ENCODE measurements around the gene KRT32. TPM values are rescaled to one million over a fixed set of nuclear protein-coding genes. Genes with fewer than 3 reads are reported as not detected.

The KRT32 gene
- total RNA-seq, 1 experiment from 2014 or later: not detected

DNA sequence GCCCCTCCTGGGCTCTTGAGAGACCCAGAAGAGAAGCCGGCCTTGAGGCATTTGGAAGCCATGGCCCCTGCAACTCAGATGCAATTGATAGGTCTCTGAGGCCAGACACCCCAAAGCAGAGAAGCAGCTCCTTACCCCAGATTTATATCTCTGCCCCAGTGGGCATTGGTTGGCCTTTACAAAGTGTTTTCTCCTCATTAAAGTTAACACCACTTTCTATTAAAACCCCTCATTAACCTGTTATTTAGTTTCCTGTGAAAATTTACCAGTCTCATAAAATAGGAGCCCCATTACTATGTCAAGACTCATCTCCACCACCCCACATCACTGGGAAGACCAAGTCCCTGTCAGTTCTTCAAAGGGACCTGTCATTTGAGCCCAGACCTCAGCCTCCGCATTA lies 13.8 kb upstream of the KRT32 start, which contains the start of gene KRT35:
KRT35 (minus strand) TSS at position 116 of the 400 bp plus-strand sequence; CDS start at position 62, 54 bp downstream.
- TF ChIP-seq, protein P1, sequence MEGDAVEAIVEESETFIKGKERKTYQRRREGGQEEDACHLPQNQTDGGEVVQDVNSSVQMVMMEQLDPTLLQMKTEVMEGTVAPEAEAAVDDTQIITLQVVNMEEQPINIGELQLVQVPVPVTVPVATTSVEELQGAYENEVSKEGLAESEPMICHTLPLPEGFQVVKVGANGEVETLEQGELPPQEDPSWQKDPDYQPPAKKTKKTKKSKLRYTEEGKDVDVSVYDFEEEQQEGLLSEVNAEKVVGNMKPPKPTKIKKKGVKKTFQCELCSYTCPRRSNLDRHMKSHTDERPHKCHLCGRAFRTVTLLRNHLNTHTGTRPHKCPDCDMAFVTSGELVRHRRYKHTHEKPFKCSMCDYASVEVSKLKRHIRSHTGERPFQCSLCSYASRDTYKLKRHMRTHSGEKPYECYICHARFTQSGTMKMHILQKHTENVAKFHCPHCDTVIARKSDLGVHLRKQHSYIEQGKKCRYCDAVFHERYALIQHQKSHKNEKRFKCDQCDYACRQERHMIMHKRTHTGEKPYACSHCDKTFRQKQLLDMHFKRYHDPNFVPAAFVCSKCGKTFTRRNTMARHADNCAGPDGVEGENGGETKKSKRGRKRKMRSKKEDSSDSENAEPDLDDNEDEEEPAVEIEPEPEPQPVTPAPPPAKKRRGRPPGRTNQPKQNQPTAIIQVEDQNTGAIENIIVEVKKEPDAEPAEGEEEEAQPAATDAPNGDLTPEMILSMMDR (IDR thresholded peaks at IDR 0.05; ENCODE audit: insufficient read depth in 1 of 2, low read depth in 1 of 2, low read length in 1 of 2, severe bottlenecking in 1 of 2, unreplicated experiment in 1 of 2): no peak
- Mint-ChIP-seq H3K9me3 (ENCODE audit: unreplicated experiment) (no peaks in the 10 kb centered on the region), H3K27me3 (ENCODE audit: insufficient read depth, unreplicated experiment) (no peaks in the 10 kb centered on the region), H3K4me1 (ENCODE audit: low read depth, unreplicated experiment) (peaks cover 11% of the 10 kb centered on the region), H3K4me3 (ENCODE audit: unreplicated experiment) (no peak within 1 kb of the TSS), H3K36me3 (ENCODE audit: insufficient read depth, unreplicated experiment) (no peaks in the 10 kb centered on the region), H3K27ac (ENCODE audit: unreplicated experiment) (no peak within 1 kb of the TSS)
- Histone ChIP-seq H3K27me3 (replicated peaks; ENCODE audit: control insufficient read depth, insufficient read depth, low read length) (no peaks in the 10 kb centered on the region), H3K9me3 (no peaks in the 10 kb centered on the region), H3K4me3 (ENCODE audit: low read depth, low read length) (no peak within 1 kb of the TSS), H3K36me3 (ENCODE audit: control insufficient read depth, insufficient read depth, low read length) (no peaks in the 10 kb centered on the region), H3K4me1 (peaks cover 16% of the 10 kb centered on the region)
- intact Hi-C loops (cut with micrococcal nuclease; ENCODE audit: unreplicated experiment): loop anchor here (5.0 kb wide), 1 partner anchor 64 kb away; no protein-coding TSS in a partner anchor
- DNase-seq: no peak
- no TSS peak for BruUV-seq (replicated peaks)
- CTCF ChIA-PET: interaction anchor here (0.7 kb wide), 1 partner anchor 579 kb away, joined by 3 read pairs; no protein-coding TSS in a partner anchor
- POLR2A ChIA-PET: no interaction called here

DNA sequence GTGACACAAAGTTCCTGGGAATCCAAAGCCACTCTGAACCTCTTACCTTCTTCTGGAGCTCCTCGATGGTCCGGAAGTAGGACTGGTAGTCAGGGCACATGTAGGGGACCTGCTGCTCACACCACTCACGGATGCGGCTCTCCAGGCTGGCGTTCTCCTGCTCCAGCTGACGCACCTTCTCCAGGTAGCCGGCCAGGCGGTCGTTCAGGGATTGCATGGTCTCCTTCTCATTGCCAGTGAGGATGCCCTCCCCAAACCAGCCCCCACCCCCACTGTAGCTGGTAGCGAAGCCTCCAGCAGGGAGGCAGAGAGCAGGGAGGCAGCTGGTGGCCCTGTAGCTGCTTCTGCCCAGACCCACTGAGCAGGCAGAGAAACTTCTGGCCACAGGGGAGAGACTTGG lies 13.4 kb upstream of the KRT32 start:
- intact Hi-C loops (cut with micrococcal nuclease; ENCODE audit: unreplicated experiment): loop anchor here (5.0 kb wide), 1 partner anchor 63 kb away; no protein-coding TSS in a partner anchor
- no peaks in the 10 kb centered on the region for H3K27me3 ChIP-seq (replicated peaks; ENCODE audit: control insufficient read depth, insufficient read depth, low read length)
- TF ChIP-seq, protein P1 (IDR thresholded peaks at IDR 0.05; ENCODE audit: insufficient read depth in 1 of 2, low read depth in 1 of 2, low read length in 1 of 2, severe bottlenecking in 1 of 2, unreplicated experiment in 1 of 2): no peak
- peaks cover 16% of the 10 kb centered on the region for H3K4me1 ChIP-seq
- Mint-ChIP-seq H3K27ac (ENCODE audit: unreplicated experiment) (no peak overlapping the region), H3K27me3 (ENCODE audit: insufficient read depth, unreplicated experiment) (no peaks in the 10 kb centered on the region), H3K9me3 (ENCODE audit: unreplicated experiment) (no peaks in the 10 kb centered on the region), H3K4me1 (ENCODE audit: low read depth, unreplicated experiment) (peaks cover 11% of the 10 kb centered on the region), H3K36me3 (ENCODE audit: insufficient read depth, unreplicated experiment) (no peaks in the 10 kb centered on the region), H3K4me3 (ENCODE audit: unreplicated experiment) (no peak overlapping the region)
- H3K9me3 ChIP-seq: no peaks in the 10 kb centered on the region
- ChIA-PET CTCF (interaction anchor here (0.7 to 1.8 kb wide), 2 partner anchors 63 to 578 kb away, joined by 3 to 4 read pairs; no protein-coding TSS in a partner anchor), POLR2A (no interaction called here)
- no peaks in the 10 kb centered on the region for H3K36me3 ChIP-seq (ENCODE audit: control insufficient read depth, insufficient read depth, low read length)
- no TSS peak for BruUV-seq (replicated peaks)
- H3K4me3 ChIP-seq (ENCODE audit: low read depth, low read length): no peak overlapping the region
- no peak for DNase-seq

DNA sequence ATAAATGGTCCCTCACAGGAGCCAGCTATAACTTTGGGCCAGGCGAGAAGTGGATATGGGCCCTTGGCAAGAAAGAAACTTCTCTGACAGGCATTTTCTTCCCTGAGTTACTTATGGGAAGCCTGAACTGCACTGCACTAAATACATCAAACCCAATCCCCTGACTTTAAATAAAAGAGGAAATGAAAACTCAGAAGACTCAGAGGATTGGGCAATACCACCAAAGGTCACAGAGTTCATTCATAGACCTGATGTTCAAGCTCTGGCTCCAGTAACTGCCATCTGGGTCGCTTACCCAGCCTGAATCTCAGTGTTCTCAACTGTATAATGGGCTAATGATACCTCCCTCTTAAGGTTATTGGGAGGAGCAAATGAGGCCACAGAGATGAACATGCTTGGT lies 12.9 kb upstream of the KRT32 start:
- H3K4me3 Mint-ChIP-seq (ENCODE audit: unreplicated experiment): no peak overlapping the region
- DNase-seq: no peak
- no TSS peak for BruUV-seq (replicated peaks)
- no peaks in the 10 kb centered on the region for H3K9me3 ChIP-seq
- peaks cover 16% of the 10 kb centered on the region for H3K4me1 ChIP-seq
- TF ChIP-seq, protein P1 (IDR thresholded peaks at IDR 0.05; ENCODE audit: insufficient read depth in 1 of 2, low read depth in 1 of 2, low read length in 1 of 2, severe bottlenecking in 1 of 2, unreplicated experiment in 1 of 2): no peak
- H3K9me3 Mint-ChIP-seq (ENCODE audit: unreplicated experiment): no peaks in the 10 kb centered on the region
- intact Hi-C loops (cut with micrococcal nuclease; ENCODE audit: unreplicated experiment): loop anchor here (5.0 kb wide), 1 partner anchor 63 kb away; no protein-coding TSS in a partner anchor
- H3K27ac Mint-ChIP-seq (ENCODE audit: unreplicated experiment): no peak overlapping the region
- no peak overlapping the region for H3K4me3 ChIP-seq (ENCODE audit: low read depth, low read length)
- H3K36me3 Mint-ChIP-seq (ENCODE audit: insufficient read depth, unreplicated experiment): no peaks in the 10 kb centered on the region
- POLR2A ChIA-PET: no interaction called here
- H3K27me3 ChIP-seq (replicated peaks; ENCODE audit: control insufficient read depth, insufficient read depth, low read length): no peaks in the 10 kb centered on the region
- no peaks in the 10 kb centered on the region for H3K36me3 ChIP-seq (ENCODE audit: control insufficient read depth, insufficient read depth, low read length)
- peaks cover 11% of the 10 kb centered on the region for H3K4me1 Mint-ChIP-seq (ENCODE audit: low read depth, unreplicated experiment)
- CTCF ChIA-PET: interaction anchor here (1.8 kb wide), 1 partner anchor 62 kb away, joined by 4 read pairs; no protein-coding TSS in a partner anchor
- no peaks in the 10 kb centered on the region for H3K27me3 Mint-ChIP-seq (ENCODE audit: insufficient read depth, unreplicated experiment)

Data from Caco-2 (cell line).